T-cell (primary cell): ENCODE data around the gene CTNNA3. TPM values are rescaled to one million over a fixed set of nuclear protein-coding genes. Genes with fewer than 3 reads are reported as not detected.

Experiments used
- ATAC-seq, 4 experiments: fragments of 200-7000 bp in 3 of 4; fragments of 150-1000 bp in 1 of 4; cut with Tn5 transposase; replicated peaks in 1 of 4; 1 replicate in 3 of 4; 2 replicates in 1 of 4; pipeline ENCODE4 v1.10.0; 2021; ENCODE audit warnings: moderate library complexity in 3 of 4, mild to moderate bottlenecking in 2 of 4, moderate number of reproducible peaks in 1 of 4
- CTCF ChIA-PET, 2 donors: fragments of 300-600 bp; sonication (Branson Sonifier 250); formaldehyde crosslinking; loops; one replicate each; lab custom pipeline; 2022; ENCODE audit warnings: antibody characterized with exemption in 2 of 2; lab: Charles Lee
- POLR2A ChIA-PET, 2 donors: fragments of 300-600 bp; sonication (Branson Sonifier 250); formaldehyde crosslinking; loops; one replicate each; lab custom pipeline; 2022; ENCODE audit warnings: antibody characterized with exemption in 2 of 2; lab: Charles Lee
- DNase-seq, 35 experiments: peaks; one replicate each; pipeline versions ENCODE4 v3.0.0 to v3.0.0-alpha.2; 2013 to 2023
- H3K27ac ChIP-seq: one replicate; pipeline ENCODE4 v1.5.1; 2013; ENCODE audit warnings: low read length
- H3K27me3 ChIP-seq, 2 experiments: replicated peaks in 1 of 2; 1 replicate in 1 of 2; 2 replicates in 1 of 2; pipeline versions ENCODE4 v1.6.1 to v1.7.0; 2013; ENCODE audit warnings: low read length in 1 of 2, mixed read lengths in 1 of 2; ENCODE audit not compliant: control insufficient read depth in 2 of 2, insufficient read depth in 2 of 2; ENCODE audit errors: extremely low read depth in 1 of 2
- H3K36me3 ChIP-seq, 2 donors: 1 replicate in 1 of 2; 2 replicates in 1 of 2; pipeline versions ENCODE4 v1.6.1 to v1.7.0; 2013; ENCODE audit warnings: low read length in 1 of 2; ENCODE audit not compliant: control insufficient read depth in 2 of 2, insufficient read depth in 1 of 2; ENCODE audit errors: extremely low read depth in 1 of 2
- H3K4me1 ChIP-seq, 2 experiments: 1 replicate in 1 of 2; 2 replicates in 1 of 2; pipeline versions ENCODE4 v1.6.1 to v1.7.0; 2013; ENCODE audit warnings: low read length in 2 of 2, mixed read lengths in 1 of 2; ENCODE audit not compliant: insufficient read depth in 2 of 2, control insufficient read depth in 1 of 2; ENCODE audit errors: extremely low read depth in 1 of 2
- H3K4me3 ChIP-seq, 2 donors: 1 replicate in 1 of 2; 2 replicates in 1 of 2; pipeline versions ENCODE4 v1.5.1 to v1.7.0; 2013; ENCODE audit warnings: mild to moderate bottlenecking in 2 of 2, low read length in 1 of 2, moderate library complexity in 1 of 2; ENCODE audit not compliant: control insufficient read depth in 1 of 2; ENCODE audit errors: extremely low read depth in 1 of 2
- H3K9me3 ChIP-seq: 2 replicates; pipeline ENCODE4 v1.7.0; 2013
- H3K27ac Mint-ChIP-seq, 2 donors: one replicate each; pipeline ENCODE4 v1.8.0; 2020 to 2021; ENCODE audit warnings: mild to moderate bottlenecking in 2 of 2, mixed read lengths in 2 of 2
- H3K27me3 Mint-ChIP-seq, 2 donors: one replicate each; pipeline ENCODE4 v1.8.0; 2021 to 2022; ENCODE audit warnings: mixed read lengths in 2 of 2
- H3K36me3 Mint-ChIP-seq: one replicate; pipeline ENCODE4 v1.8.0; 2021; ENCODE audit warnings: mixed read lengths
- H3K4me1 Mint-ChIP-seq, 3 donors: one replicate each; pipeline ENCODE4 v1.8.0; 2020 to 2022; ENCODE audit warnings: mixed read lengths in 3 of 3, mild to moderate bottlenecking in 1 of 3
- H3K4me3 Mint-ChIP-seq, 3 donors: one replicate each; pipeline ENCODE4 v1.8.0; 2020 to 2022; ENCODE audit warnings: mild to moderate bottlenecking in 3 of 3, mixed read lengths in 3 of 3, moderate library complexity in 3 of 3
- H3K9me3 Mint-ChIP-seq, 3 donors: one replicate each; pipeline ENCODE4 v1.8.0; 2020 to 2022; ENCODE audit warnings: mixed read lengths in 3 of 3
- whole genome bisulfite sequencing: methylation state at CpG from one replicate; pipeline ENCODE4 v1.1.5; 2013; ENCODE audit warnings: missing lambda C conversion rate; ENCODE audit not compliant: insufficient coverage; 5-methylcytosine and 5-hydroxymethylcytosine counted together
- total RNA-seq, 35 experiments: library from RNA in 6 of 35; stranded (reverse) in 6 of 35; fragments of 120-200 nt in 1 of 35; gene quantifications; one replicate each; pipeline versions ENCODE4 v1.2.1 to v1.2.4 and lab custom pipeline; 2013 to 2026

Gene CTNNA3
- total RNA-seq, 5 donors from 2014 or later (not counting 1 experiment from before 2014, with no cell fraction given) = 0.88 TPM; not detected in 4

DNA sequence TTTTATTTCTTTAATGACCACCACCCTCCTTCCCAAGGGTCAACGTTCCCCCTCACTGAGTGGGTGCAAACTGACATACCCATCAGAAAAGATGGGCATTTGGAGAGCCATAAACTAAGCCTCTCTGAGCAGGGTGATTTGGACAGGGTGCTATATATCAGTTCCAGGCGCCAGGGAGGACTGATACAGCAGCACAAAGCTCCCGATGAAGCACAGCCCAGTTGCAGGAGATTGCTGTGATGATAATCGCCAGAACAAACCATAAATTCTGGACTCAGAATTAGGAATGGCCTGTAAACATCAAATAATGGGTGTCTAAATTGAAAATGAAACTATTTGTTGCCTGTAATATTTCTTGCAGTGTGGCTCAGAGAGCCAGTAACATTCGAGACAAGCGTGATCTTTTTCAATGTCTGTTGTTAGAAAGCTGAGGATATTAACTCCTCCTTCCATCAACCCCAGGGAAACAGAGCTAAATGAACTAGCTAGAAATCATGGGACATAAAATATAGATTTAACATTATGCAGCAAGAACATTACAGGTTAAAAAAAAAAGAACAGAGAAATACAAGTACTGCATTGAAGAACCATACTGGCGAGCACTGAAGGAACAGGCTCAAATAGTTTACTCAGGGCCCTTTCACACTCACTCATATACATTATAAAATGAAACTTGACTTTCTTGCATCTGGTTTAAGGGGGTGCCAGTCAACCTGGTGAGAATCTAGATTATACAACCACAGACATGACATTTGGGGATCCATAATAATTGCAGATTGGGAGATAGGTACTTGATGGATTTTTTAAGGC lies 907.6 kb downstream of the CTNNA3 start:
- no peaks in the 10 kb centered on the region for H3K27me3 ChIP-seq
- H3K4me3 Mint-ChIP-seq = no peak overlapping the region
- no peaks in the 10 kb centered on the region for H3K4me1 Mint-ChIP-seq
- H3K9me3 ChIP-seq = no peaks in the 10 kb centered on the region
- H3K4me1 ChIP-seq = no peaks in the 10 kb centered on the region
- no peak overlapping the region for H3K27ac ChIP-seq
- ChIA-PET CTCF (no interaction called here), POLR2A (no interaction called here)
- H3K4me3 ChIP-seq = no peak overlapping the region
- no peaks in the 10 kb centered on the region for H3K36me3 Mint-ChIP-seq
- ATAC-seq = no peak
- no peak overlapping the region for H3K27ac Mint-ChIP-seq
- H3K27me3 Mint-ChIP-seq = no peaks in the 10 kb centered on the region
- peaks cover 0 to 14% (median 3%) of the 10 kb centered on the region in 3 donors for H3K9me3 Mint-ChIP-seq
- WGBS = 62% methylated on average over 3 of the region's 7 CpGs
- no peak for DNase-seq
- H3K36me3 ChIP-seq = no peaks in the 10 kb centered on the region

DNA sequence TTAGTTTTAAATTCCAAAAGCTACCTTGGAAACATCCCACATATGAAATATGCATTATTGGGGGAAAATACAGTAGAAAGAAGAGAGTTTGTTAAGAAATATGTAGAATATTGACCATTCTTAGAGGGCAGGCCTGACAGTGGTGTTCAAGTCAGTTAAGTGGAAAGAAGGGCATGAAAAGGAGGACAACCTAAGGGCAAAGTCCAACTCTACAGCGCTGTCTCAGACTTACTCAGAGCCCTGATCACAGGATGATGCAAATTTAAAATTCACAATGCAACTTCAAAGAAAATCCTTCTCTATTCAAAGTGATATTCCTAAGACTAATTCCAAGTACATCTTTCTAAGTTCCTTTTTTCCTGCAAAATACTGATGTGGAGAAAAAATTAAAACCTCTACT lies 909.3 kb downstream of the CTNNA3 start:
- ChIA-PET CTCF (no interaction called here), POLR2A (no interaction called here)
- Mint-ChIP-seq H3K4me3 (no peak overlapping the region), H3K36me3 (no peaks in the 10 kb centered on the region), H3K27me3 (no peaks in the 10 kb centered on the region), H3K4me1 (no peaks in the 10 kb centered on the region), H3K27ac (no peak overlapping the region), H3K9me3 (peaks cover 0 to 14% (median 3%) of the 10 kb centered on the region in 3 donors)
- Histone ChIP-seq H3K4me1 (no peaks in the 10 kb centered on the region), H3K4me3 (no peak overlapping the region), H3K9me3 (no peaks in the 10 kb centered on the region), H3K27ac (no peak overlapping the region), H3K27me3 (no peaks in the 10 kb centered on the region), H3K36me3 (no peaks in the 10 kb centered on the region)
- 60% methylated on average over 1 of the region's 1 CpG for WGBS
- ATAC-seq = no peak
- no peak for DNase-seq

DNA sequence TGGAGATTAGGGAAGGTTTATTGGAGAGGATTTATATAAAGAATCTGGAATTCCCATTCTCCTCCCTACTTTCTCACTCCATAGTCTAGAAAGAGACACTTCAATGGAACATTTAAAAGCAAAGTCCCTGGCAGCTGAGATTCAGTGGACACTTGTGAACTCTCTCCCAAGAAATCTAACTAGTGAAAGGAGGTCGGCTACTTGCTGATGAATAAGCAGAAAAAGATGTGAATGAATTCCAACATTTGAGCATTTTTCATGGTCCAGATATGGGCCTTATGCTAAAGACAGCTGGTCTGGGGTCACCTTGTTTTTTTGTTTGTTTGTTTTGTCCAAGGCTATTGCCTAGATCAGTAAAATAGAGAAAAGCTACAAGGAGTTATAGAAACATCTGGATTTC lies 911.2 kb downstream of the CTNNA3 start:
- H3K9me3 Mint-ChIP-seq = peaks cover under 1 to 4% (median 3%) of the 10 kb centered on the region in 3 donors
- no CpG with 5 or more reads among the region's 1 CpG for WGBS

DNA sequence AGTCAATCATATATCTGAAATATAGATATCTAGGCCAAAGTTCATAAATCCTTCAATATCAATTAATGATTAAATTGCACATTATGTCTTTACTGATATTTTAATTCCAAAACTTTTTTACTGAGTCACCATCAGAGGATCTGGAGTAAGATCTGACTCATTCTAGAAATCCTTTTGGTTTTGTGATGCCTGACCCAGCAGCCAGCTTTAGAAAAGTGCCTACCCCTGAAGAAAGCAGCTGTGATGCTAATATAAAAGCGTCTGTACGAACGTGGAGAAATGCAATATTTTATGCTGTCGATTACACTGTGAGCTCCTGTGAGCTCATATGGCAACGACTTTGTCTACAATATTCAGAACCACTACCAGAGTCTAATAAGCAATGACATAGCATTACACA lies 912.7 kb downstream of the CTNNA3 start:
- Histone ChIP-seq H3K36me3 (no peaks in the 10 kb centered on the region), H3K27ac (no peak overlapping the region), H3K4me1 (no peaks in the 10 kb centered on the region), H3K4me3 (no peak overlapping the region), H3K27me3 (no peaks in the 10 kb centered on the region), H3K9me3 (no peaks in the 10 kb centered on the region)
- peaks cover 0 to 4% (median 3%) of the 10 kb centered on the region in 3 donors for H3K9me3 Mint-ChIP-seq
- no peak overlapping the region for H3K27ac Mint-ChIP-seq
- no peak overlapping the region for H3K4me3 Mint-ChIP-seq
- CTCF ChIA-PET = no interaction called here
- DNase-seq (no peak), ATAC-seq (no peak)
- H3K27me3 Mint-ChIP-seq = no peaks in the 10 kb centered on the region
- 85% methylated on average over 5 of the region's 5 CpGs for WGBS
- H3K36me3 Mint-ChIP-seq = no peaks in the 10 kb centered on the region
- POLR2A ChIA-PET = no interaction called here
- no peaks in the 10 kb centered on the region for H3K4me1 Mint-ChIP-seq

More for the DNA sequence above, 911.2 kb downstream of the CTNNA3 start:
- Histone ChIP-seq H3K4me1 (no peaks in the 10 kb centered on the region), H3K9me3 (no peaks in the 10 kb centered on the region), H3K27me3 (no peaks in the 10 kb centered on the region), H3K36me3 (no peaks in the 10 kb centered on the region), H3K4me3 (no peak overlapping the region), H3K27ac (no peak overlapping the region)
- H3K27ac Mint-ChIP-seq = no peak overlapping the region
- ChIA-PET POLR2A (no interaction called here), CTCF (no interaction called here)
- no peak for ATAC-seq
- no peak for DNase-seq
- H3K36me3 Mint-ChIP-seq = no peaks in the 10 kb centered on the region
- H3K27me3 Mint-ChIP-seq = no peaks in the 10 kb centered on the region
- no peak overlapping the region for H3K4me3 Mint-ChIP-seq
- no peaks in the 10 kb centered on the region for H3K4me1 Mint-ChIP-seq

DNA sequence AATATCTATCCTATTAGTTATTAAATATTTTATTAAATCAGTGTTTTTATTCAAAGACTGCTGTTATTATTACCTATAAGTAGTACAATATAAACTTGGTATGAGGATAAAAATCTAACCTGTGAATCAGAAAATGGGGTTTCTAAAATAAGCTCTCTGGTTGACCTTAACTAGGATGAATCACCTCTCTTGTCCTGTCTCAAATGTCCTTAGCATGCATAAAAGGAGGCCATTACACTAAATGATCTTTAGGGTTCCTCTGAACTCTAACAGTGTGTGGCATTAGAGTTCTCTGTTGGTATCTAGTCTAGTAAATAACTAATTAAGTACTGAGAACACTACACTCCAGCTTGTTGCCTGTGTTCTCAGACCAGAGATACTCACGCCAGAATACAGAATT lies 913.2 kb downstream of the CTNNA3 start:
- POLR2A ChIA-PET = no interaction called here
- CTCF ChIA-PET = interaction anchor here in 1 of 2 donors (0.7 kb wide), 1 partner anchor 1697 kb away, joined by 3 read pairs; no protein-coding TSS in a partner anchor
- Mint-ChIP-seq H3K27ac (no peak overlapping the region), H3K4me3 (no peak overlapping the region), H3K9me3 (peaks cover 0 to 4% (median 3%) of the 10 kb centered on the region in 3 donors), H3K4me1 (no peaks in the 10 kb centered on the region), H3K36me3 (no peaks in the 10 kb centered on the region), H3K27me3 (no peaks in the 10 kb centered on the region)
- no peak overlapping the region for H3K27ac ChIP-seq
- no peak for ATAC-seq
- DNase-seq = no peak
- H3K9me3 ChIP-seq = no peaks in the 10 kb centered on the region
- H3K27me3 ChIP-seq = no peaks in the 10 kb centered on the region
- no peak overlapping the region for H3K4me3 ChIP-seq
- WGBS = no CpG with 5 or more reads among the region's 1 CpG
- H3K36me3 ChIP-seq = no peaks in the 10 kb centered on the region
- no peaks in the 10 kb centered on the region for H3K4me1 ChIP-seq

DNA sequence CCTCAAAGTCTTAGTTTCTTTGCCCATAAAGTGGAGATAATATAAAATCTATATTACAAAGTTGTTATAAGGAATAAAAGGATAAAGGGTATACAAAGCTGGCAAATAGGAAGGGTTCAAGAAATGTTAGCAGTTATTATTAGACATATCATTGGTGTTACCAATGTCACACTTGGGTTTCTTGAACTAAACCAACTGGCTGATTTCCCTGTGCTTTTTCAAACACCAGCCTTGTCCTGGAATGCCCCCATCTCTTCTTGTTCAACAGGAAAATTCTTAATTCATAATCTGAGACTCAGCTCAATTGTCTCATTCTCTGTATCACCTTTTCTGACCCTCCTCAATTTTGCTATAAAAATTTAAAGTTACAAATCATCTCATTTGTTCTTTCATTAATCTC lies 913.9 kb downstream of the CTNNA3 start:
- Histone ChIP-seq H3K36me3 (no peaks in the 10 kb centered on the region), H3K9me3 (no peaks in the 10 kb centered on the region), H3K27me3 (no peaks in the 10 kb centered on the region), H3K4me1 (no peaks in the 10 kb centered on the region), H3K4me3 (no peak overlapping the region), H3K27ac (no peak overlapping the region)
- ATAC-seq (no peak), DNase-seq (no peak)
- Mint-ChIP-seq H3K4me3 (no peak overlapping the region), H3K36me3 (no peaks in the 10 kb centered on the region), H3K9me3 (peaks cover 0 to 4% (median 3%) of the 10 kb centered on the region in 3 donors), H3K27ac (no peak overlapping the region), H3K27me3 (no peaks in the 10 kb centered on the region), H3K4me1 (no peaks in the 10 kb centered on the region)
- CTCF ChIA-PET = interaction anchor here in 1 of 2 donors (0.7 kb wide), 1 partner anchor 1698 kb away, joined by 3 read pairs; no protein-coding TSS in a partner anchor
- POLR2A ChIA-PET = interaction anchor here in 1 of 2 donors (0.5 kb wide), 1 partner anchor 22 kb away, joined by 3 read pairs; no protein-coding TSS in a partner anchor
